ENCODE results near the gene SPEM1.

GRCh38 chr17:7418472-7419152, 1.5 kb upstream of the SPEM1 start:
- no peak for TF ChIP-seq CTCF (IDR thresholded peaks at IDR 0.05)
- TF ChIP-seq EP300 (IDR thresholded peaks at IDR 0.05): no peak
- no peak for TF ChIP-seq POLR2A (IDR thresholded peaks at IDR 0.05)
